CD14-positive monocyte (primary cell): ENCODE measurements around the gene AQP12A. TPM values are rescaled to one million over a fixed set of nuclear protein-coding genes. Genes with fewer than 3 reads are reported as not detected.

Experiments used
- DNase-seq, 3 donors: peaks; one replicate each; pipeline ENCODE4 v3.0.0-alpha.2; 2011 to 2022
- H2AFZ ChIP-seq: 2 replicates; pipeline ENCODE4 v1.6.0; 2012; ENCODE audit warnings: mild to moderate bottlenecking, low read depth, low read length, inconsistent platforms; ENCODE audit not compliant: insufficient read depth, poor library complexity, severe bottlenecking
- H3K27ac ChIP-seq, 2 donors: 1 replicate in 1 of 2; 2 replicates in 1 of 2; pipeline ENCODE4 v1.5.1; 2012 to 2013; ENCODE audit warnings: low read length in 2 of 2, control low read depth in 1 of 2, inconsistent platforms in 1 of 2, low read depth in 1 of 2, mild to moderate bottlenecking in 1 of 2
- H3K27me3 ChIP-seq, 2 donors: one replicate each; pipeline versions ENCODE4 v1.6.0 to v1.6.1; 2011 to 2013; ENCODE audit warnings: low read length in 2 of 2; ENCODE audit not compliant: control insufficient read depth in 2 of 2, insufficient read depth in 2 of 2
- H3K36me3 ChIP-seq, 2 donors: replicated peaks in 1 of 2; 1 replicate in 1 of 2; 2 replicates in 1 of 2; pipeline versions ENCODE4 v1.5.1 to v1.6.1; 2012 to 2013; ENCODE audit warnings: low read length in 2 of 2, control low read depth in 1 of 2, inconsistent platforms in 1 of 2, mild to moderate bottlenecking in 1 of 2; ENCODE audit not compliant: insufficient read depth in 2 of 2, control insufficient read depth in 1 of 2
- H3K4me1 ChIP-seq, 2 donors: 1 replicate in 1 of 2; 2 replicates in 1 of 2; pipeline versions ENCODE4 v1.5.1 to v1.6.1; 2012 to 2013; ENCODE audit warnings: low read length in 2 of 2, control low read depth in 1 of 2, inconsistent platforms in 1 of 2, mild to moderate bottlenecking in 1 of 2, moderate library complexity in 1 of 2; ENCODE audit not compliant: insufficient read depth in 2 of 2, control insufficient read depth in 1 of 2
- H3K4me2 ChIP-seq: replicated peaks from 2 replicates; pipeline ENCODE3; 2012; ENCODE audit warnings: low read length, moderate library complexity, mild to moderate bottlenecking; ENCODE audit not compliant: poor library complexity, severe bottlenecking; ENCODE audit errors: extremely low read depth
- H3K4me3 ChIP-seq, 3 experiments: fragments of 200-600 bp in 1 of 3; sonication (generic) in 1 of 3; replicated peaks in 1 of 3; 1 replicate in 2 of 3; 2 replicates in 1 of 3; pipeline ENCODE4 v1.5.1; 2011 to 2013; ENCODE audit warnings: low read length in 3 of 3, mild to moderate bottlenecking in 3 of 3, control low read depth in 2 of 3, low read depth in 2 of 3, inconsistent platforms in 1 of 3, moderate library complexity in 1 of 3
- H3K79me2 ChIP-seq: 2 replicates; pipeline ENCODE4 v1.6.0; 2012; ENCODE audit warnings: mild to moderate bottlenecking, control low read depth, inconsistent platforms, low read length, moderate library complexity; ENCODE audit not compliant: insufficient read depth
- H3K9ac ChIP-seq: 2 replicates; pipeline ENCODE4 v1.6.0; 2017; ENCODE audit warnings: low read length, mild to moderate bottlenecking; ENCODE audit not compliant: insufficient read depth, poor library complexity, severe bottlenecking
- H3K9me3 ChIP-seq, 2 donors: replicated peaks in 1 of 2; 1 replicate in 1 of 2; 2 replicates in 1 of 2; pipeline versions ENCODE4 v1.5.1 to v1.6.1; 2012 to 2013; ENCODE audit warnings: low read length in 2 of 2, control low read depth in 1 of 2; ENCODE audit not compliant: control insufficient read depth in 1 of 2, insufficient read depth in 1 of 2
- H4K20me1 ChIP-seq: 2 replicates; pipeline ENCODE4 v1.6.0; 2012; ENCODE audit warnings: mild to moderate bottlenecking, low read length, control low read depth, moderate library complexity; ENCODE audit not compliant: insufficient read depth
- H3K27ac Mint-ChIP-seq, 7 donors: one replicate each; pipeline ENCODE4 v1.8.0; 2020; ENCODE audit warnings: mild to moderate bottlenecking in 7 of 7, mixed read lengths in 7 of 7, moderate library complexity in 6 of 7, inconsistent platforms in 2 of 7
- H3K27me3 Mint-ChIP-seq, 3 donors: one replicate each; pipeline ENCODE4 v1.8.0; 2021 to 2022; ENCODE audit warnings: low read depth in 3 of 3, mild to moderate bottlenecking in 3 of 3, mixed read lengths in 3 of 3, moderate library complexity in 3 of 3, inconsistent platforms in 1 of 3
- H3K36me3 Mint-ChIP-seq, 2 donors: one replicate each; pipeline ENCODE4 v1.8.0; 2020; ENCODE audit warnings: mixed read lengths in 2 of 2, inconsistent platforms in 1 of 2, mild to moderate bottlenecking in 1 of 2
- H3K4me1 Mint-ChIP-seq: one replicate; pipeline ENCODE4 v1.8.0; 2020; ENCODE audit warnings: mild to moderate bottlenecking, mixed read lengths
- H3K4me3 Mint-ChIP-seq, 2 donors: one replicate each; pipeline ENCODE4 v1.8.0; 2020; ENCODE audit warnings: mild to moderate bottlenecking in 2 of 2, mixed read lengths in 2 of 2, moderate library complexity in 1 of 2
- H3K9me3 Mint-ChIP-seq, 7 donors: one replicate each; pipeline ENCODE4 v1.8.0; 2020 to 2022; ENCODE audit warnings: mixed read lengths in 7 of 7, mild to moderate bottlenecking in 6 of 7, moderate library complexity in 6 of 7, inconsistent platforms in 2 of 7
- WGBS: methylation state at CpG from one replicate; pipeline ENCODE4 v1.1.5; 2013; ENCODE audit warnings: missing lambda C conversion rate; ENCODE audit not compliant: insufficient coverage; 5-methylcytosine and 5-hydroxymethylcytosine counted together
- intact Hi-C, 2 donors: fragments of 100-400 bp; cut with micrococcal nuclease; formaldehyde crosslinking; loops; one replicate each; pipeline versions ENCODE4 v1.15.0 to v1.15.1; 2023
- polyA plus RNA-seq, 3 donors: library from polyadenylated mRNA; depleted of rRNA in 1 of 3; unstranded in 2 of 3; stranded (reverse) in 1 of 3; fragments of 300-500 nt in 2 of 3; fragments of >200 nt in 1 of 3; fragmentation: Illumina TruSeq in 2 of 3; gene quantifications; 1 replicate in 2 of 3; 2 replicates in 1 of 3; pipeline ENCODE4 v1.2.3, GENCODE V29; 2012 to 2021
- TF ChIP-seq, protein P1 (sequence below): fragments of 200-600 bp; IDR thresholded peaks from one replicate; pipeline ENCODE4 v1.8.0; 2022; ENCODE audit warnings: antibody characterized with exemption, mild to moderate bottlenecking

The AQP12A gene
- polyA plus RNA-seq, 3 donors: not detected

GRCh38 chr2:240649331-240649730 is 42.3 kb upstream of the AQP12A start:
- H3K36me3 ChIP-seq: no peaks in the 10 kb centered on the region
- H3K4me3 ChIP-seq: no peak overlapping the region
- peaks cover 2 to 35% of the 10 kb centered on the region in 2 donors for H3K27me3 ChIP-seq
- intact Hi-C loops: no loop called here
- no peak overlapping the region for H3K4me3 Mint-ChIP-seq
- no peak overlapping the region for H3K9ac ChIP-seq
- H3K36me3 Mint-ChIP-seq: no peaks in the 10 kb centered on the region
- H3K9me3 ChIP-seq: peaks cover 0 to 7% of the 10 kb centered on the region in 2 donors
- peaks cover 13% of the 10 kb centered on the region for H3K4me1 Mint-ChIP-seq
- DNase-seq: no peak
- H2AFZ ChIP-seq: no peak overlapping the region
- H3K27ac Mint-ChIP-seq: peak overlapping the region in 1 of 7 donors; percentile 41
- TF ChIP-seq, protein P1, sequence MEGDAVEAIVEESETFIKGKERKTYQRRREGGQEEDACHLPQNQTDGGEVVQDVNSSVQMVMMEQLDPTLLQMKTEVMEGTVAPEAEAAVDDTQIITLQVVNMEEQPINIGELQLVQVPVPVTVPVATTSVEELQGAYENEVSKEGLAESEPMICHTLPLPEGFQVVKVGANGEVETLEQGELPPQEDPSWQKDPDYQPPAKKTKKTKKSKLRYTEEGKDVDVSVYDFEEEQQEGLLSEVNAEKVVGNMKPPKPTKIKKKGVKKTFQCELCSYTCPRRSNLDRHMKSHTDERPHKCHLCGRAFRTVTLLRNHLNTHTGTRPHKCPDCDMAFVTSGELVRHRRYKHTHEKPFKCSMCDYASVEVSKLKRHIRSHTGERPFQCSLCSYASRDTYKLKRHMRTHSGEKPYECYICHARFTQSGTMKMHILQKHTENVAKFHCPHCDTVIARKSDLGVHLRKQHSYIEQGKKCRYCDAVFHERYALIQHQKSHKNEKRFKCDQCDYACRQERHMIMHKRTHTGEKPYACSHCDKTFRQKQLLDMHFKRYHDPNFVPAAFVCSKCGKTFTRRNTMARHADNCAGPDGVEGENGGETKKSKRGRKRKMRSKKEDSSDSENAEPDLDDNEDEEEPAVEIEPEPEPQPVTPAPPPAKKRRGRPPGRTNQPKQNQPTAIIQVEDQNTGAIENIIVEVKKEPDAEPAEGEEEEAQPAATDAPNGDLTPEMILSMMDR: no peak
- H3K4me1 ChIP-seq: peaks cover 2 to 12% of the 10 kb centered on the region in 2 donors
- H3K4me2 ChIP-seq: no peak overlapping the region
- no peaks in the 10 kb centered on the region for H3K79me2 ChIP-seq
- WGBS: 60% methylated on average over 1 of the region's 7 CpGs
- H3K9me3 Mint-ChIP-seq: peaks cover 2 to 17% (median 11%) of the 10 kb centered on the region in 7 donors
- H3K27me3 Mint-ChIP-seq: peaks cover 27 to 56% (median 41%) of the 10 kb centered on the region in 3 donors
- H4K20me1 ChIP-seq: no peaks in the 10 kb centered on the region
- H3K27ac ChIP-seq: no peak overlapping the region

- H3K9me3 ChIP-seq: peaks cover 0 to 7% of the 10 kb centered on the region in 2 donors
- Mint-ChIP-seq H3K36me3 (no peaks in the 10 kb centered on the region), H3K4me3 (no peak overlapping the region), H3K9me3 (peaks cover 2 to 23% (median 11%) of the 10 kb centered on the region in 7 donors), H3K27me3 (peaks cover 31 to 58% (median 44%) of the 10 kb centered on the region in 3 donors), H3K27ac (no peak overlapping the region), H3K4me1 (peaks cover 17% of the 10 kb centered on the region)
- DNase-seq: no peak
- WGBS: 100% methylated on average over 3 of the region's 13 CpGs
- no peak overlapping the region for H3K4me3 ChIP-seq
- TF ChIP-seq, protein P1: no peak
- H4K20me1 ChIP-seq: no peaks in the 10 kb centered on the region
- no peak overlapping the region for H3K9ac ChIP-seq
- no peak overlapping the region for H3K27ac ChIP-seq
- peaks cover 2 to 35% of the 10 kb centered on the region in 2 donors for H3K27me3 ChIP-seq
- H3K4me2 ChIP-seq: no peak overlapping the region
- no peaks in the 10 kb centered on the region for H3K36me3 ChIP-seq
- H3K79me2 ChIP-seq: no peaks in the 10 kb centered on the region
- intact Hi-C loops: no loop called here
- no peak overlapping the region for H2AFZ ChIP-seq
- peaks cover 4 to 14% of the 10 kb centered on the region in 2 donors for H3K4me1 ChIP-seq
These were observed 41.3 kb upstream of the AQP12A start for GRCh38 chr2:240650254-240650965.
